ENCODE measurements around the gene RNF149.

Gene RNF149

DNA sequence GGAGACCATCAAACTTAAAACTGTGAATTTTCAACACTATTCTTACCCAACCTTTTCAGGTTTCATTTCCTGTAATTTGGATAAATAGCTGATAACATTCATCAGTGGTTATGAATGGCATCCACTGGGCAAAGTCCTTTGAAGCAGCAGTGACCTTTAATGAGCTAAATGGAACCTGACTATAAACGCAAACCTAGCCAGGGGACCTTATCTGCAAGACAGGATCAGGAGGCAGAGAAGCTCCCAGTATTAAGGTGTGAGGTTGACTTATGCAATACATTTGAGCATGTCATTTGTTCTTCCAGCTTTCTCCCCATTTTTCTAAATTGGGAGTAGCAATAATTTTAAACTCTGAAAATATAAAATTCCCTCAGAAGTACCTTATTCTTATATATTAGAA lies 40.4 kb upstream of the RNF149 start:
- Histone ChIP-seq H3K9me3 (ENCODE audit: control insufficient read depth in 2 of 2, low read length in 2 of 2) (no peaks in the 10 kb centered on the region), H3K9ac (ENCODE audit: low read depth in 1 of 2, low read length in 2 of 2) (no peak overlapping the region), H3K27me3 (ENCODE audit: control insufficient read depth in 2 of 2, insufficient read depth in 2 of 2, low read length in 2 of 2) (no peaks in the 10 kb centered on the region), H3K4me3 (ENCODE audit: low read length in 2 of 2) (no peak overlapping the region), H3K36me3 (ENCODE audit: control insufficient read depth in 2 of 2, insufficient read depth in 2 of 2, low read length in 2 of 2) (no peaks in the 10 kb centered on the region), H3K4me1 (ENCODE audit: control insufficient read depth in 2 of 2, insufficient read depth in 2 of 2, low read length in 2 of 2) (no peaks in the 10 kb centered on the region), H3K27ac (ENCODE audit: low read depth in 2 of 2, low read length in 2 of 2) (no peak overlapping the region)

DNA sequence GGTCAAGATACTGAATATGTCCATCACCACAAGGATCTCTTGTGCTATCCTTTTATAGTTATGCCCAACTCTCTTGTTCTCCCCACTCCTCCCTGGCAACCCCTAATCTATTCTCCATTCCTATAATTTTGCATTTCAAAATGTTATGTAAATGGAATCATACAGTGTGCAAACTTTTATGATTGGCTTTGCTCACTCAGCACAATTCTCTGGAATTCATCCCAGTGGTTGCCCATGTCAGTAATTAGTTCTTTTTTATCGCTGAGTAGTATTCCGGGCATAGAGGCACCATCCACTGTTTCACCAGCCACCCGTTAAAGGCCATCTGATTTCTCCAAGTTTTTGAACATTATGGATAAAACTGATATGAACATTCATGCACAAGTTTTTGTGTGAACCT lies 38.4 kb upstream of the RNF149 start:
- no peak overlapping the region for H3K27ac ChIP-seq (ENCODE audit: low read depth in 2 of 2, low read length in 2 of 2)
- no peak overlapping the region for H3K9ac ChIP-seq (ENCODE audit: low read depth in 1 of 2, low read length in 2 of 2)
- no peak overlapping the region for H3K4me3 ChIP-seq (ENCODE audit: low read length in 2 of 2)
- no peaks in the 10 kb centered on the region for H3K36me3 ChIP-seq (ENCODE audit: control insufficient read depth in 2 of 2, insufficient read depth in 2 of 2, low read length in 2 of 2)
- no peaks in the 10 kb centered on the region for H3K4me1 ChIP-seq (ENCODE audit: control insufficient read depth in 2 of 2, insufficient read depth in 2 of 2, low read length in 2 of 2)
- H3K9me3 ChIP-seq (ENCODE audit: control insufficient read depth in 2 of 2, low read length in 2 of 2), result no peaks in the 10 kb centered on the region
- H3K27me3 ChIP-seq (ENCODE audit: control insufficient read depth in 2 of 2, insufficient read depth in 2 of 2, low read length in 2 of 2), result no peaks in the 10 kb centered on the region

DNA sequence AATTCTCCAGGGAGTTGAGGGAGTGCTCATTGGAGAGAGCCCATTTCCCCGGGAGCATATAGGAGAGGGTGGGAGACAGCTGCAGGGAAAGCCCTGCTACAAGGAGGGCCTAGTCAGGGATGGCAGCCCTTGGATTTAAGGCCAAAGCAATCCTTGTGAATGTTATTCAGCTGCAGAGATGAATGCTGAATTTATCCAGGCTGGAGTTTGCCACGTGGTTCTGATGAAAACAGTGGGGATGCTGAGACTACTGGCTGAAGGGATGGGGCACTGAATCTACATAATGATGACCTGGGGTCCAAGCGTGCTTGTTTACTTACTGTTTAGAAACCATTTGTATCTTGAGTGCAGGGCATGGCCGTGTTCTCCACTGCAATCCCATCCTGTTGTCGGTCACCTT lies 35.6 kb upstream of the RNF149 start:
- Histone ChIP-seq H3K27ac (ENCODE audit: low read depth in 2 of 2, low read length in 2 of 2) (no peak overlapping the region), H3K36me3 (ENCODE audit: control insufficient read depth in 2 of 2, insufficient read depth in 2 of 2, low read length in 2 of 2) (no peaks in the 10 kb centered on the region), H3K4me3 (ENCODE audit: low read length in 2 of 2) (no peak overlapping the region), H3K27me3 (ENCODE audit: control insufficient read depth in 2 of 2, insufficient read depth in 2 of 2, low read length in 2 of 2) (no peaks in the 10 kb centered on the region), H3K9ac (ENCODE audit: low read depth in 1 of 2, low read length in 2 of 2) (no peak overlapping the region), H3K4me1 (ENCODE audit: control insufficient read depth in 2 of 2, insufficient read depth in 2 of 2, low read length in 2 of 2) (no peaks in the 10 kb centered on the region), H3K9me3 (ENCODE audit: control insufficient read depth in 2 of 2, low read length in 2 of 2) (no peaks in the 10 kb centered on the region)

DNA sequence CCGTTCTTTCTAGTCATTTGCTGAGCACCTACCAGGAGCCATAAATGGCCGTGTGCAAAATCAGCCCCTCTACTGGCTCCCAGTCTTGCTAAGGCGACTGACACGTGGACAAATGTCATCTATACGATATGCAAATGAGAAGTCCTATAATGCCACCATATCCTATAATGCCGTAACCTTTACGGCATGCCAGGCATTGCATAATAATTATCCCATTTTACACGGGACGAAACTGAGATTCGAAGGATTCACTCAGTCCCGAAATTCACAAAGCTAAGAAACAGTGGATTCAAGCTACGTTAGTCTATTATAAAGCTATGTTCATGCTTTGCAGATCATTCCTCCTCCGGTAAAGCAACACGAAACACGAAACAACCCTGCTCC lies 34.1 kb upstream of the RNF149 start:
- H3K36me3 ChIP-seq (ENCODE audit: control insufficient read depth in 2 of 2, insufficient read depth in 2 of 2, low read length in 2 of 2), result no peaks in the 10 kb centered on the region
- H3K27ac ChIP-seq (ENCODE audit: low read depth in 2 of 2, low read length in 2 of 2), result no peak overlapping the region
- no peaks in the 10 kb centered on the region for H3K9me3 ChIP-seq (ENCODE audit: control insufficient read depth in 2 of 2, low read length in 2 of 2)
- no peak overlapping the region for H3K4me3 ChIP-seq (ENCODE audit: low read length in 2 of 2)
- no peaks in the 10 kb centered on the region for H3K27me3 ChIP-seq (ENCODE audit: control insufficient read depth in 2 of 2, insufficient read depth in 2 of 2, low read length in 2 of 2)
- H3K4me1 ChIP-seq (ENCODE audit: control insufficient read depth in 2 of 2, insufficient read depth in 2 of 2, low read length in 2 of 2), result no peaks in the 10 kb centered on the region
- H3K9ac ChIP-seq (ENCODE audit: low read depth in 1 of 2, low read length in 2 of 2), result no peak overlapping the region

DNA sequence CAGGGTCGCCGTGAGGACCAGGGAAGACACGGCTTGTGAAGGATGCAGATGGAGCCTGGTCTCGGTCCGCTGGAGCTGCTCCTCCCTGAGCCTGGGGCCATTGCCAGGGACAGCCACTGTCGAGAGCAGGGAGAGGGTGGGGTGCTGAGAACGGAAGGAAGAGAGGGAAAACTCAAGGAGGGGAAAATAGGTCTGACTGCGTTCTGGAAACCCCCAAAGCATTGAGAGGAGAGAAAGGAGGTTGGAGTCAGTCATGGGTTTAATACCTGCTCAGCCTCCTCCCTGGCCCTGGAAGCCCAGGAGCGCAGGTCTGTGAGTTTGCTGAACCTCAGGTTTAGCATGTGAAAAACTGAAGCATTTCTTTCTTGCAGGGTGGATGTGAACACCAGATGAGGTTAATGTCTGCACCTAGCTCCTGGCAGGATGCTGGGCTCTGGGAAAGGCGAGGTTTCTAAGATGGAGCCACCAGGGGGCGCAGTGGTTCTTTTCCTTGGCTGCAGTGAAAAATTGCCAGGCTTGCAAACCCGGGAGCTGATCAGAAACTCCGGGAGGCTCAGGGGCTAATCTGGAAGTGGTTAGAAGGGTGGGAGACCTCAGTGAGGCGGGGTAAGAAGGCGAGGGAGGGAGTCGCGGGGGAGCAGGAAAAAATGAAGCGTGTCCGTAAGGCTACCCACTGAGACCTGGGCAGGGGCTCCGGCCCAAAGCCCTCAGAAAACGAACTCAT lies 33.6 kb upstream of the RNF149 start:
- Histone ChIP-seq H3K9ac (ENCODE audit: low read depth in 1 of 2, low read length in 2 of 2) (no peak overlapping the region), H3K27me3 (ENCODE audit: control insufficient read depth in 2 of 2, insufficient read depth in 2 of 2, low read length in 2 of 2) (no peaks in the 10 kb centered on the region), H3K36me3 (ENCODE audit: control insufficient read depth in 2 of 2, insufficient read depth in 2 of 2, low read length in 2 of 2) (no peaks in the 10 kb centered on the region), H3K4me3 (ENCODE audit: low read length in 2 of 2) (no peak overlapping the region), H3K4me1 (ENCODE audit: control insufficient read depth in 2 of 2, insufficient read depth in 2 of 2, low read length in 2 of 2) (no peaks in the 10 kb centered on the region), H3K27ac (ENCODE audit: low read depth in 2 of 2, low read length in 2 of 2) (no peak overlapping the region), H3K9me3 (ENCODE audit: control insufficient read depth in 2 of 2, low read length in 2 of 2) (no peaks in the 10 kb centered on the region)

DNA sequence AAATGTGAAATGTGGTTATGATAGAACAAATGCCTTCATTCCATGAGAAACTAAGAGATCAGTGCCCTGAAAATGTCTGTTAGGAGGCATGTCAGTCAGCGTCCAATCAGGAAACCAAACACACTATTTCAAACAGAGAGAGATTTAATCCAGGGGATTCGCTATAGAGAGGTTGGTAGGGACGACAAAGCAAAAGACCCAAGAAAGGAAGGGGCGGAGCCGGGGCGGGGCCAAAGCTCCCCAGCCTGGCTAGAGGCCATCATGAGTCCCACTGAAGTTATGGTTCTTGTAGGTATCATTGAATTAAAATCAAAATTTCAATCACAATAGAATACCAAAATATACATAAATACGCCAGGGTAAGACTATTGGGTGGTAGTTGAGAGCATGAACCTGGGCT lies 32.9 kb upstream of the RNF149 start:
- Histone ChIP-seq H3K9me3 (ENCODE audit: control insufficient read depth in 2 of 2, low read length in 2 of 2) (no peaks in the 10 kb centered on the region), H3K36me3 (ENCODE audit: control insufficient read depth in 2 of 2, insufficient read depth in 2 of 2, low read length in 2 of 2) (no peaks in the 10 kb centered on the region), H3K27me3 (ENCODE audit: control insufficient read depth in 2 of 2, insufficient read depth in 2 of 2, low read length in 2 of 2) (no peaks in the 10 kb centered on the region), H3K4me3 (ENCODE audit: low read length in 2 of 2) (no peak overlapping the region), H3K27ac (ENCODE audit: low read depth in 2 of 2, low read length in 2 of 2) (no peak overlapping the region), H3K4me1 (ENCODE audit: control insufficient read depth in 2 of 2, insufficient read depth in 2 of 2, low read length in 2 of 2) (no peaks in the 10 kb centered on the region), H3K9ac (ENCODE audit: low read depth in 1 of 2, low read length in 2 of 2) (no peak overlapping the region)

DNA sequence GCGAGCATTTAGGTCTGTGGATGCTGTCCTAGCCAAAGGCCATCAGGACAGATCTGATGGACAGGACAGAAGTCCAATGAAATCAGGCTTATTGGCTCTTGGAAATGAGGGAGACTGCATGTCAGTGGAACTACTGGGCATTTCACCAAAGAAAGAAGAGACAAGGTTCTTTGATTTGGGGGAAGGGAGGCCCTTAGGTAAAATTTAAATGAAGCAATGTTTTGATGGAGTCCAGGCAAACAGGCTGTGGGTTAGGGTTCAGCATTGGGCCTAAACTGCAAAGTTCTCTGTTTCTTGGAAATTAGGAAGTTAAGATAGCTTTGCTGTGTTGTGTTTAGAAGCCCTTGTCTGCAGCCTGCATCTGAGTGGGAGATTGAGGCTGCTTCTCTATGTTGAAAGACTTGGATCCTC lies 31.6 kb upstream of the RNF149 start:
- no peaks in the 10 kb centered on the region for H3K27me3 ChIP-seq (ENCODE audit: control insufficient read depth in 2 of 2, insufficient read depth in 2 of 2, low read length in 2 of 2)
- no peak overlapping the region for H3K27ac ChIP-seq (ENCODE audit: low read depth in 2 of 2, low read length in 2 of 2)
- H3K9ac ChIP-seq (ENCODE audit: low read depth in 1 of 2, low read length in 2 of 2), result no peak overlapping the region
- H3K4me3 ChIP-seq (ENCODE audit: low read length in 2 of 2), result no peak overlapping the region
- no peaks in the 10 kb centered on the region for H3K36me3 ChIP-seq (ENCODE audit: control insufficient read depth in 2 of 2, insufficient read depth in 2 of 2, low read length in 2 of 2)
- no peaks in the 10 kb centered on the region for H3K4me1 ChIP-seq (ENCODE audit: control insufficient read depth in 2 of 2, insufficient read depth in 2 of 2, low read length in 2 of 2)
- no peaks in the 10 kb centered on the region for H3K9me3 ChIP-seq (ENCODE audit: control insufficient read depth in 2 of 2, low read length in 2 of 2)

DNA sequence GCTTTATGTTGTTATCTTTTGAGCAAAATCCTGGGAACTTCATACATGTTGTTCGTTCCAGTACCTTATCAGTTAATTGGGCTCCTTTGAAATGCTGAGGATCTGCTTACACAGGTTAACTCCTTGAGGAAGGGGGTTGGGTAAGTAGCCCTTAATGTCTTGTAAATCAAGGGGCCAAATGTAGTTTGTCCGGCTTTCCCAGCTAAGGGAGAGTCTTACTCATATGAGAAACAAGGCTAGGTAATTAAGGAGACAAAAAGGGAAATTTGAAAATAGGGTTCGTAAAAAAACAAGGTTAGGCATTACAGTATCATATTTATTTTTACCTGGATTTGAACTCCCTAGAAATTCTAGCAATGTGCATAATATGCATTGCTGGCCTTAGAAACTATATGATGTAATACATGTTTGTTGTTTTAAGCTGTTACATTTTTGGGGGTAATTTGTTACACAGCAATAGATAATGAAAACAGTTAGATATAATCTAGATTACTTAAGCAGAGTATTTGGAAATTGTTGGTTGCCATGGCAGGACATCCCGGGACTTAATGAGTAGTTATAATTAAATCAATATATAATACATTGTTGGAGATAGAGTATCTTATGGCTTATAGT lies 30.9 kb upstream of the RNF149 start:
- no peaks in the 10 kb centered on the region for H3K27me3 ChIP-seq (ENCODE audit: control insufficient read depth in 2 of 2, insufficient read depth in 2 of 2, low read length in 2 of 2)
- no peak overlapping the region for H3K4me3 ChIP-seq (ENCODE audit: low read length in 2 of 2)
- H3K4me1 ChIP-seq (ENCODE audit: control insufficient read depth in 2 of 2, insufficient read depth in 2 of 2, low read length in 2 of 2), result no peaks in the 10 kb centered on the region
- no peaks in the 10 kb centered on the region for H3K36me3 ChIP-seq (ENCODE audit: control insufficient read depth in 2 of 2, insufficient read depth in 2 of 2, low read length in 2 of 2)
- H3K9me3 ChIP-seq (ENCODE audit: control insufficient read depth in 2 of 2, low read length in 2 of 2), result no peaks in the 10 kb centered on the region
- no peak overlapping the region for H3K9ac ChIP-seq (ENCODE audit: low read depth in 1 of 2, low read length in 2 of 2)
- no peak overlapping the region for H3K27ac ChIP-seq (ENCODE audit: low read depth in 2 of 2, low read length in 2 of 2)

DNA sequence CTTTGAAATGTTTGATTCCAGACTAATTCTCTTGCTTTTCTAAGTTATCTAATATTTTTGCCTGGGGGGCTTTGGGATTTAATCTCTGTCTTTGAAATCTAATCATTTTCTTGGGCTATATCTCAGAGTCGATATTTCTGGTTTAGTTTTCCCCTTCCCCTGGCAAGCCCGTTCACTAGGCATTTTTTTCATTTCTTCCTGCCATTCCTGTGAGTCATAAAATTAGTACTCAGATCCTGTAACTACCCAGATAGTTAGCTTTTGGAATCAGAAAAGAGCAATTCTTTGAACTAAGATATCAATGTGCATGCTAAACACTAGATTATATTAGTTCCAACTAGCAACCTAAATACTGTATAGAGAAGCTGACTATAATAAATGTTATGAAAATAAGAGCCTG lies 29.4 kb upstream of the RNF149 start:
- H3K36me3 ChIP-seq (ENCODE audit: control insufficient read depth in 2 of 2, insufficient read depth in 2 of 2, low read length in 2 of 2), result no peaks in the 10 kb centered on the region
- no peak overlapping the region for H3K9ac ChIP-seq (ENCODE audit: low read depth in 1 of 2, low read length in 2 of 2)
- no peaks in the 10 kb centered on the region for H3K9me3 ChIP-seq (ENCODE audit: control insufficient read depth in 2 of 2, low read length in 2 of 2)
- H3K27ac ChIP-seq (ENCODE audit: low read depth in 2 of 2, low read length in 2 of 2), result no peak overlapping the region
- no peaks in the 10 kb centered on the region for H3K27me3 ChIP-seq (ENCODE audit: control insufficient read depth in 2 of 2, insufficient read depth in 2 of 2, low read length in 2 of 2)
- H3K4me1 ChIP-seq (ENCODE audit: control insufficient read depth in 2 of 2, insufficient read depth in 2 of 2, low read length in 2 of 2), result no peaks in the 10 kb centered on the region
- no peak overlapping the region for H3K4me3 ChIP-seq (ENCODE audit: low read length in 2 of 2)

DNA sequence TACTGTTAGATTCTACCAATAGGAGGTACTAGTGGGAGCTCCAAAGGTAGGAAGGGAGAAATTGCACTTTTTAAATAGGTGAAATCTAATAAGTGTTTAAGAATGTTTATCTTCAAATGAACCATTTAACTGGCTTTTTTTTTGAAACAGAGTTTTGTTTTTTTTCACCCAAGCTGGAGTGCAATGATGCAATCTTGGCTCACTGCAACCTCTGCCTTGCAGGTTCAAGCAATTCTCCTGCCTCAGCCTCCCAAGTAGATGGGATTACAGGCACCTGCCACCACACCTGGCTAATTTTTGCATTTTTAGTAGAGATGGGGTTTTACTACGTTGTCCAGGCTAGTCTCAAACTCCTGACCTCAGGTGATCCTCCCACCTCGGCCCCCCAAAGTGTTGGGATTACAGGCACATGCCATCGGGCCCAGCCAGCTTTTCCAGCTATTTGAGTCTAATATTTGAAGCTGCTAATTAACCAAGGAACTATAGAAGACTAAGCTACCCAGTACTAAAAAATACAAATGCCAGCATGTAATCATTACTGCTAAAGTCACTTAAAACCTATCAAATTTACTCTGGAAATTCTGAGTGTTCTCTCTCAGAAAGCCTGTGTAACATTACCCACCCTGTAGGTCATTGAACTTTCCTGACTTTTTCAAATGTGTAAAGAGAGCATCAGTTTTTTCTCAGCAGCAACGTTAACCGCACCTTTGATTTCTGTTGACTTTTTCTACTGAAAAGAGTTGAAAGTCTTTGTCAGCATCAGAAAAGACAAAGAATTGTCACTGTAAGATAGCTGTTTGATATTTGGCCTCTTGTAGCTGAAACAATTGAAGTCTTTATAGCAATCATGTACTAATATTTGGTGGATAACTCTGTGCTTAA lies 24.6 kb upstream of the RNF149 start:
- Histone ChIP-seq H3K9ac (ENCODE audit: low read depth in 1 of 2, low read length in 2 of 2) (no peak overlapping the region), H3K27ac (ENCODE audit: low read depth in 2 of 2, low read length in 2 of 2) (no peak overlapping the region), H3K36me3 (ENCODE audit: control insufficient read depth in 2 of 2, insufficient read depth in 2 of 2, low read length in 2 of 2) (no peaks in the 10 kb centered on the region), H3K4me1 (ENCODE audit: control insufficient read depth in 2 of 2, insufficient read depth in 2 of 2, low read length in 2 of 2) (peaks cover 13 to 32% of the 10 kb centered on the region in 2 donors), H3K9me3 (ENCODE audit: control insufficient read depth in 2 of 2, low read length in 2 of 2) (no peaks in the 10 kb centered on the region), H3K27me3 (ENCODE audit: control insufficient read depth in 2 of 2, insufficient read depth in 2 of 2, low read length in 2 of 2) (no peaks in the 10 kb centered on the region), H3K4me3 (ENCODE audit: low read length in 2 of 2) (no peak overlapping the region)

All from mucosa of rectum (tissue), 2 donors.